GM21619 (cell line): Measurements from ENCODE around the gene LAMTOR3.
"Not testable (repeated sequence)": the region's sequence is repeated elsewhere in the genome, so short reads cannot be mapped to it uniquely, and the experiment has no call there.

Experiments
- ATAC-seq: cut with Tn5 transposase; IDR thresholded peaks from one replicate; pipeline ENCODE4 v1.9.1; 2021; ENCODE audit not compliant: unreplicated experiment

Gene LAMTOR3

GRCh38 chr4:99832758-99833157, 61.5 kb downstream of the LAMTOR3 start:
- ATAC-seq, result no peak

DNA sequence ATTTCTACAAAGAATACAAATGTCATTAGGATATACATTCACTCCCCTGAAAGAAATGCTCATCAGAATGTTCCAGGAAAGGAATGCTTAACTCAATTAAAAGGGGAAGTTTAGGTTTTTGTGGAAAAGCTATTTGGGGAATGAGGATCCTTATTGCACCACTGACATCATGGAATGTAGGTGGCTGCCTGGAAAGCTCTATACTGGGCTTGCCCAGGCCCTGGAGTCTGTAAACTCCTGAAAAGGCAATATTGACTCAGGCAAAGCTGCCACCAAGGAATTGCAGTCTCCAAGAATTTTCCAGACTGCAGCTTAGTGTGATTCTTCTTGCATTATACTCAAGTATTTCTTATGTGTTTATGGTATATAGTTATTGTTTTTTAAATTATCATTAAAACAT, 61.9 kb downstream of the LAMTOR3 start:
- no peak for ATAC-seq

GRCh38 chr4:99830051-99830450, 64.2 kb downstream of the LAMTOR3 start:
- ATAC-seq, result not testable (repeated sequence)

DNA sequence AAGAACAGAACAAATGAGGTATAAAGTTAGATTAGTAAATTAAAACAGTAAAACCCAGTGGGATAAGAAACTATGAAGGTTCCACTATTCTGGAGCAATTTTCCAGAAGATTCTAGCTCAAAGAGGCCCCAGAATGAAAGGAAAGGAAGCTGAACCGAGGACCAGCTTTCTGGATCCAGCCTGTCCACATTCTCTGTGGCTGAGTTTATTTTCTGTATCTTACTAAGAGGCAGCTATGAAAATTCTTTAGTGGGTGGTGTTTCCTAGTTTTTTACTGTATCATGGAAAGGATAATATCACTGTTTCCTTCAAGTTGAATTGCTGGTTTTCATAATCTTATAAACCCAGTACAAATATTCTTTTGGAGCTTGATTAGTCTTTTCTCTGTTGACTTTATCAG, 65.8 kb downstream of the LAMTOR3 start:
- ATAC-seq, result no peak
